H9 (cell line): ENCODE data around the gene FA2H. TPM values are rescaled to one million over a fixed set of nuclear protein-coding genes. Genes with fewer than 3 reads are reported as not detected.

Source experiments
- DNase-seq: peaks from one replicate; pipeline ENCODE4 v3.0.0-alpha.2; 2017
- H2AFZ ChIP-seq: one replicate; pipeline ENCODE4 v1.6.1; 2013; ENCODE audit warnings: mild to moderate bottlenecking, low read length, control low read depth, moderate library complexity
- H2AK5ac ChIP-seq: 2 replicates; pipeline ENCODE4 v1.6.1; 2013; ENCODE audit warnings: low read length, control low read depth, mixed read lengths; ENCODE audit not compliant: insufficient read length
- H2BK120ac ChIP-seq: one replicate; pipeline ENCODE4 v1.6.1; 2013; ENCODE audit warnings: low read depth, mild to moderate bottlenecking, low read length, control low read depth, inconsistent platforms; ENCODE audit not compliant: poor library complexity, severe bottlenecking
- H2BK12ac ChIP-seq: 2 replicates; pipeline ENCODE4 v1.6.1; 2013; ENCODE audit warnings: low read length, control low read depth, mixed read lengths, low read depth; ENCODE audit not compliant: insufficient read length
- H2BK15ac ChIP-seq: 2 replicates; pipeline ENCODE4 v1.6.1; 2013; ENCODE audit warnings: low read depth, low read length, control low read depth
- H2BK20ac ChIP-seq: one replicate; pipeline ENCODE4 v1.6.1; 2013; ENCODE audit warnings: low read depth, mild to moderate bottlenecking, low read length, control low read depth, inconsistent platforms; ENCODE audit not compliant: poor library complexity, severe bottlenecking
- H2BK5ac ChIP-seq: 2 replicates; pipeline ENCODE4 v1.6.1; 2013; ENCODE audit warnings: low read length, control low read depth, mixed read lengths; ENCODE audit not compliant: insufficient read length
- H3K14ac ChIP-seq: 2 replicates; pipeline ENCODE4 v1.6.1; 2013; ENCODE audit warnings: low read length, control low read depth; ENCODE audit not compliant: insufficient read depth
- H3K18ac ChIP-seq: 2 replicates; pipeline ENCODE4 v1.6.1; 2013; ENCODE audit warnings: low read depth, mild to moderate bottlenecking, mixed read lengths, low read length, control low read depth; ENCODE audit not compliant: insufficient read length
- H3K23ac ChIP-seq: 2 replicates; pipeline ENCODE4 v1.6.1; 2013; ENCODE audit warnings: low read length, control low read depth, mixed read lengths, low read depth; ENCODE audit not compliant: insufficient read length
- H3K23me2 ChIP-seq: 2 replicates; pipeline ENCODE4 v1.6.1; 2013; ENCODE audit warnings: low read depth, mild to moderate bottlenecking, mixed read lengths, low read length, control low read depth; ENCODE audit not compliant: insufficient read length, poor library complexity, severe bottlenecking
- H3K27ac ChIP-seq: 2 replicates; pipeline ENCODE4 v1.5.1; 2013; ENCODE audit warnings: low read length, control low read depth, mixed read lengths, low read depth; ENCODE audit not compliant: insufficient read length
- H3K27me3 ChIP-seq: 2 replicates; pipeline ENCODE4 v1.6.1; 2013; ENCODE audit warnings: low read length, control low read depth, inconsistent platforms; ENCODE audit not compliant: insufficient read depth
- H3K4ac ChIP-seq: 2 replicates; pipeline ENCODE4 v1.6.1; 2013; ENCODE audit warnings: low read depth, mild to moderate bottlenecking, control low read depth, inconsistent platforms, low read length, moderate library complexity
- H3K4me1 ChIP-seq: 2 replicates; pipeline ENCODE4 v1.6.1; 2013; ENCODE audit warnings: low read length, control low read depth, inconsistent platforms; ENCODE audit not compliant: insufficient read depth
- H3K4me2 ChIP-seq: 2 replicates; pipeline ENCODE4 v1.6.1; 2013; ENCODE audit warnings: low read length, control low read depth, mixed read lengths; ENCODE audit not compliant: insufficient read length, insufficient read depth
- H3K56ac ChIP-seq: 2 replicates; pipeline ENCODE4 v1.6.1; 2013; ENCODE audit warnings: low read depth, mild to moderate bottlenecking, mixed read lengths, low read length, control low read depth; ENCODE audit not compliant: insufficient read length
- H3K79me1 ChIP-seq: 2 replicates; pipeline ENCODE4 v1.6.1; 2013; ENCODE audit warnings: low read depth, mild to moderate bottlenecking, moderate library complexity, low read length, control low read depth, inconsistent platforms; ENCODE audit not compliant: insufficient read depth, poor library complexity, severe bottlenecking
- H3K79me2 ChIP-seq: 2 replicates; pipeline ENCODE4 v1.6.1; 2013; ENCODE audit warnings: low read length, control low read depth, inconsistent platforms; ENCODE audit not compliant: insufficient read depth
- H3K9ac ChIP-seq: 2 replicates; pipeline ENCODE4 v1.6.1; 2013; ENCODE audit warnings: low read length, control low read depth, mixed read lengths; ENCODE audit not compliant: insufficient read length; ENCODE audit errors: extremely low read depth
- H3K9me3 ChIP-seq: one replicate; pipeline ENCODE4 v1.6.1; 2013; ENCODE audit warnings: low read depth, low read length, inconsistent platforms; ENCODE audit not compliant: control insufficient read depth
- H3T11ph ChIP-seq: one replicate; pipeline ENCODE4 v1.6.1; 2013; ENCODE audit warnings: mild to moderate bottlenecking, low read length, control low read depth, inconsistent platforms
- H4K20me1 ChIP-seq: one replicate; pipeline ENCODE4 v1.6.1; 2013; ENCODE audit not compliant: control insufficient read depth, insufficient read length, insufficient read depth
- H4K5ac ChIP-seq: 2 replicates; pipeline ENCODE4 v1.6.1; 2013; ENCODE audit warnings: low read depth, mild to moderate bottlenecking, mixed read lengths, low read length, control low read depth; ENCODE audit not compliant: insufficient read length
- H4K8ac ChIP-seq: replicated peaks from 2 replicates; pipeline ENCODE4 v1.6.1; 2013; ENCODE audit warnings: low read length, control low read depth, mixed read lengths, low read depth; ENCODE audit not compliant: insufficient read length
- H4K91ac ChIP-seq: 2 replicates; pipeline ENCODE4 v1.6.1; 2013; ENCODE audit warnings: low read depth, mild to moderate bottlenecking, moderate library complexity, mixed read lengths, low read length, control low read depth; ENCODE audit not compliant: insufficient read length
- H3K27ac Mint-ChIP-seq, 3 experiments: 2 replicates in 2 of 3; 3 replicates in 1 of 3; pipeline ENCODE4 v1.8.0; 2020 to 2021; ENCODE audit warnings: mixed read lengths in 3 of 3, mild to moderate bottlenecking in 1 of 3, moderate library complexity in 1 of 3
- H3K27me3 Mint-ChIP-seq: 2 replicates; pipeline ENCODE4 v1.8.0; 2021; ENCODE audit warnings: low read depth, mild to moderate bottlenecking, moderate library complexity, mixed read lengths
- H3K36me3 Mint-ChIP-seq, 3 experiments: 2 replicates in 2 of 3; 3 replicates in 1 of 3; pipeline ENCODE4 v1.8.0; 2020 to 2021; ENCODE audit warnings: low read depth in 3 of 3, mixed read lengths in 3 of 3; ENCODE audit not compliant: insufficient read depth in 1 of 3
- H3K4me1 Mint-ChIP-seq, 2 experiments: 2 replicates each; pipeline ENCODE4 v1.8.0; 2020; ENCODE audit warnings: mixed read lengths in 2 of 2
- H3K4me3 Mint-ChIP-seq, 2 experiments: 2 replicates in 1 of 2; 3 replicates in 1 of 2; pipeline ENCODE4 v1.8.0; 2020 to 2021; ENCODE audit warnings: mild to moderate bottlenecking in 2 of 2, mixed read lengths in 2 of 2, moderate library complexity in 1 of 2
- H3K9me3 Mint-ChIP-seq, 2 experiments: 2 replicates in 1 of 2; 3 replicates in 1 of 2; pipeline ENCODE4 v1.8.0; 2020; ENCODE audit warnings: mild to moderate bottlenecking in 2 of 2, mixed read lengths in 2 of 2, moderate library complexity in 1 of 2
- CTCF ChIP-seq: fragments of 200-600 bp; sonication (generic); conservative IDR thresholded peaks from 3 replicates; pipeline ENCODE4 v1.8.0; 2021; ENCODE audit warnings: antibody characterized with exemption, mild to moderate bottlenecking
- WGBS: extraction: QIAGEN DNeasy Blood & Tissue Kit; methylation state at CpG from one replicate; pipeline ENCODE4 v1.1.7; 2013; ENCODE audit warnings: missing lambda C conversion rate, low lambda C conversion rate, mixed read lengths; ENCODE audit not compliant: insufficient read length; ENCODE audit errors: extremely low coverage; 5-methylcytosine and 5-hydroxymethylcytosine counted together
- total RNA-seq: library from RNA; stranded (reverse); gene quantifications from 2 replicates; pipeline ENCODE4 v1.2.1, GENCODE V29; 2021

Gene FA2H
- total RNA-seq, 1 experiment from 2014 or later = 25.1 TPM

- Histone ChIP-seq H3K4ac (no peak overlapping the region), H3K18ac (no peak overlapping the region), H3K9ac (no peak overlapping the region), H3K27me3 (no peaks in the 10 kb centered on the region), H2BK20ac (no peak overlapping the region), H3K23ac (no peak overlapping the region), H2AK5ac (no peak overlapping the region), H4K20me1 (no peaks in the 10 kb centered on the region), H4K5ac (no peak overlapping the region), H3K4me2 (no peak overlapping the region), H3K23me2 (peaks cover 4% of the 10 kb centered on the region), H3K79me1 (no peaks in the 10 kb centered on the region), H3K4me1 (peaks cover 2% of the 10 kb centered on the region; the same call in 1 of the 2 replicates), H2BK15ac (no peak overlapping the region), H3K27ac (no peak overlapping the region), H2BK12ac (no peak overlapping the region), H2BK120ac (no peak overlapping the region), H3K9me3 (no peaks in the 10 kb centered on the region), H3T11ph (no peak overlapping the region), H4K91ac (no peak overlapping the region), H3K56ac (no peak overlapping the region), H2AFZ (no peak overlapping the region), H3K14ac (no peak overlapping the region), H2BK5ac (no peak overlapping the region), H3K79me2 (no peaks in the 10 kb centered on the region), H4K8ac (no peak overlapping the region)
- H3K9me3 Mint-ChIP-seq = peaks cover 0 to 1% of the 10 kb centered on the region in 2 experiments; a peak in 1 of 5 replicates
- no CpG with 5 or more reads among the region's 19 CpGs for WGBS
- H3K27me3 Mint-ChIP-seq = no peaks in the 10 kb centered on the region; the same call in 1 of the 2 replicates
- no peak overlapping the region for H3K4me3 Mint-ChIP-seq
- TF ChIP-seq CTCF = no peak
- no peak overlapping the region; a peak in 1 of 7 replicates for H3K27ac Mint-ChIP-seq
- H3K4me1 Mint-ChIP-seq = peaks cover 25 to 36% of the 10 kb centered on the region in 2 experiments
- peaks cover 0 to 4% (median 0%) of the 10 kb centered on the region in 3 experiments; a peak in 2 of 7 replicates for H3K36me3 Mint-ChIP-seq
- no peak for DNase-seq
Observed at GRCh38 chr16:74748616-74749026, 26.0 kb downstream of the FA2H start.
